Glutamatergic neuron (in vitro differentiated cells): Measurements from ENCODE around the gene GSTM1. TPM values are rescaled to one million over a fixed set of nuclear protein-coding genes. Genes with fewer than 3 reads are reported as not detected.

Source experiments
- DNase-seq: peaks from one replicate; pipeline ENCODE4 v3.0.0; 2022
- H3K27ac Mint-ChIP-seq: one replicate; pipeline ENCODE4 v1.8.0; 2020; ENCODE audit warnings: mild to moderate bottlenecking, mixed read lengths, inconsistent platforms; ENCODE audit not compliant: unreplicated experiment
- H3K27me3 Mint-ChIP-seq: one replicate; pipeline ENCODE4 v1.8.0; 2020; ENCODE audit warnings: mild to moderate bottlenecking, moderate library complexity, mixed read lengths, inconsistent platforms; ENCODE audit not compliant: unreplicated experiment
- H3K36me3 Mint-ChIP-seq: one replicate; pipeline ENCODE4 v1.8.0; 2020; ENCODE audit warnings: mild to moderate bottlenecking, mixed read lengths, inconsistent platforms; ENCODE audit not compliant: unreplicated experiment
- H3K4me1 Mint-ChIP-seq: one replicate; pipeline ENCODE4 v1.8.0; 2020; ENCODE audit warnings: mild to moderate bottlenecking, low read depth, mixed read lengths, inconsistent platforms; ENCODE audit not compliant: unreplicated experiment
- H3K4me3 Mint-ChIP-seq: one replicate; pipeline ENCODE4 v1.8.0; 2020; ENCODE audit warnings: mild to moderate bottlenecking, mixed read lengths, inconsistent platforms; ENCODE audit not compliant: unreplicated experiment
- H3K9me3 Mint-ChIP-seq: one replicate; pipeline ENCODE4 v1.8.0; 2020; ENCODE audit warnings: mild to moderate bottlenecking, moderate library complexity, mixed read lengths, inconsistent platforms; ENCODE audit not compliant: unreplicated experiment
- CTCF ChIP-seq: fragments of 200-600 bp; sonication (generic); IDR thresholded peaks from one replicate; pipeline ENCODE4 v1.5.0; 2021; ENCODE audit not compliant: partially characterized antibody, unreplicated experiment
- total RNA-seq: library from RNA; stranded (reverse); fragmentation: NEBNext Ultra II Directional; extraction: Animal tissue kit (Norgen Biotek cat#: 25700); gene quantifications from one replicate; pipeline ENCODE4 v1.2.1, GENCODE V29; 2021; ENCODE audit not compliant: unreplicated experiment

Gene GSTM1
- total RNA-seq, 1 donor from 2014 or later = not detected

GRCh38 chr1:109722908-109723691, 35.5 kb downstream of the GSTM1 start:
- no peak for DNase-seq
- H3K27ac Mint-ChIP-seq = no peak overlapping the region
- no peaks in the 10 kb centered on the region for H3K4me1 Mint-ChIP-seq
- peaks cover 11% of the 10 kb centered on the region for H3K36me3 Mint-ChIP-seq
- H3K9me3 Mint-ChIP-seq = peaks cover 1% of the 10 kb centered on the region
- H3K27me3 Mint-ChIP-seq = no peaks in the 10 kb centered on the region
- TF ChIP-seq CTCF = no peak
- H3K4me3 Mint-ChIP-seq = no peak overlapping the region

GRCh38 chr1:109724933-109725332, 37.3 kb downstream of the GSTM1 start:
- H3K27ac Mint-ChIP-seq = no peak overlapping the region
- H3K4me3 Mint-ChIP-seq = no peak overlapping the region
- DNase-seq = no peak
- peaks cover 1% of the 10 kb centered on the region for H3K9me3 Mint-ChIP-seq
- TF ChIP-seq CTCF = no peak
- no peaks in the 10 kb centered on the region for H3K27me3 Mint-ChIP-seq
- H3K36me3 Mint-ChIP-seq = peaks cover 8% of the 10 kb centered on the region
- H3K4me1 Mint-ChIP-seq = no peaks in the 10 kb centered on the region

- peaks cover 8% of the 10 kb centered on the region for H3K36me3 Mint-ChIP-seq
- DNase-seq = no peak
- H3K4me1 Mint-ChIP-seq = no peaks in the 10 kb centered on the region
- H3K27ac Mint-ChIP-seq = no peak overlapping the region
- TF ChIP-seq CTCF = no peak
- no peaks in the 10 kb centered on the region for H3K27me3 Mint-ChIP-seq
- H3K9me3 Mint-ChIP-seq = peaks cover 1% of the 10 kb centered on the region
- H3K4me3 Mint-ChIP-seq = no peak overlapping the region
Observed at GRCh38 chr1:109725510-109725909, 37.9 kb downstream of the GSTM1 start.

- H3K27ac Mint-ChIP-seq = no peak overlapping the region
- H3K27me3 Mint-ChIP-seq = no peaks in the 10 kb centered on the region
- no peaks in the 10 kb centered on the region for H3K4me1 Mint-ChIP-seq
- no peak overlapping the region for H3K4me3 Mint-ChIP-seq
- peaks cover 1% of the 10 kb centered on the region for H3K9me3 Mint-ChIP-seq
- H3K36me3 Mint-ChIP-seq = peaks cover 8% of the 10 kb centered on the region
- TF ChIP-seq CTCF = no peak
- DNase-seq = no peak
Observed at GRCh38 chr1:109726007-109726406, 38.4 kb downstream of the GSTM1 start.

- Mint-ChIP-seq H3K9me3 (peaks cover 1% of the 10 kb centered on the region), H3K27me3 (no peaks in the 10 kb centered on the region)
Observed at GRCh38 chr1:109726728-109727373, 39.2 kb downstream of the GSTM1 start.

More at GRCh38 chr1:109726728-109727373, 39.2 kb downstream of the GSTM1 start:
- peaks cover 8% of the 10 kb centered on the region for H3K36me3 Mint-ChIP-seq
- DNase-seq = no peak
- TF ChIP-seq CTCF = no peak
- no peak overlapping the region for H3K27ac Mint-ChIP-seq
- H3K4me1 Mint-ChIP-seq = no peaks in the 10 kb centered on the region
- H3K4me3 Mint-ChIP-seq = no peak overlapping the region
